HepG2 (cell line): Measurements from ENCODE around the gene CYP2W1. TPM values are rescaled to one million over a fixed set of nuclear protein-coding genes. Genes with fewer than 3 reads are reported as not detected.

Experiments
- DRAP1 ChIP-seq: IDR thresholded peaks from 2 replicates; pipeline ENCODE4 v1.6.1; 2016; ENCODE audit warnings: missing genetic modification reagents, missing compliant biosample characterization
- FOXK1 ChIP-seq: sonication (generic); formaldehyde crosslinking; IDR thresholded peaks from 2 replicates; pipeline ENCODE4 v1.4.0; 2020; ENCODE audit warnings: low read depth, missing genetic modification reagents, borderline replicate concordance
- FOXO1 ChIP-seq: sonication (generic); formaldehyde crosslinking; IDR thresholded peaks from 2 replicates; pipeline ENCODE4 v1.4.0; 2020; ENCODE audit warnings: missing genetic modification reagents
- KAT8 ChIP-seq: IDR thresholded peaks from 2 replicates; pipeline ENCODE4 v1.6.1; 2016; ENCODE audit warnings: missing genetic modification reagents, missing compliant biosample characterization
- LBX2 ChIP-seq: sonication (generic); formaldehyde crosslinking; IDR thresholded peaks from 2 replicates; pipeline ENCODE4 v1.5.0; 2020; ENCODE audit warnings: missing genetic modification reagents, mild to moderate bottlenecking, borderline replicate concordance
- MBD4 ChIP-seq: IDR thresholded peaks from 2 replicates; pipeline ENCODE4 v1.6.1; 2012; ENCODE audit warnings: low read length, inconsistent platforms, borderline replicate concordance
- NFRKB ChIP-seq: fragments of 450-650 bp; IDR thresholded peaks from 2 replicates; pipeline ENCODE4 v1.6.1; 2017
- NONO ChIP-seq, 2 experiments: fragments of 450-650 bp in 1 of 2; sonication (generic) in 1 of 2; formaldehyde crosslinking in 1 of 2; IDR thresholded peaks in 1 of 2; conservative IDR thresholded peaks in 1 of 2; 2 replicates each; pipeline versions ENCODE4 v1.6.1 to v1.8.0; 2017 to 2022; ENCODE audit warnings: mild to moderate bottlenecking in 1 of 2, missing genetic modification reagents in 1 of 2, moderate library complexity in 1 of 2
- NPAS2 ChIP-seq: sonication (generic); formaldehyde crosslinking; IDR thresholded peaks from 2 replicates; pipeline ENCODE4 v1.8.0; 2022; ENCODE audit warnings: mild to moderate bottlenecking, missing genetic modification reagents, borderline replicate concordance
- SMYD3 ChIP-seq: sonication (generic); formaldehyde crosslinking; IDR thresholded peaks from 2 replicates; pipeline ENCODE4 v1.8.1; 2023; ENCODE audit warnings: mild to moderate bottlenecking, missing genetic modification reagents
- SOX13 ChIP-seq, 3 experiments: fragments of 450-650 bp in 1 of 3; sonication (generic) in 1 of 3; formaldehyde crosslinking in 1 of 3; IDR thresholded peaks in 2 of 3; conservative IDR thresholded peaks in 1 of 3; 2 replicates each; pipeline versions ENCODE4 v1.5.0 to v1.6.1; 2016 to 2020; ENCODE audit warnings: antibody characterized with exemption in 1 of 3, mild to moderate bottlenecking in 1 of 3, missing compliant biosample characterization in 1 of 3, missing genetic modification reagents in 1 of 3, moderate library complexity in 1 of 3
- SOX6 ChIP-seq, 2 experiments: fragments of 450-650 bp in 1 of 2; sonication (generic) in 1 of 2; formaldehyde crosslinking in 1 of 2; IDR thresholded peaks; 2 replicates each; pipeline versions ENCODE4 v1.4.0 to v1.6.1; 2017 to 2020; ENCODE audit warnings: antibody characterized with exemption in 1 of 2, mild to moderate bottlenecking in 1 of 2, missing genetic modification reagents in 1 of 2
- SRSF4 ChIP-seq: fragments of 200-400 bp; formaldehyde crosslinking; IDR thresholded peaks from one replicate; pipeline ENCODE4 v1.6.1; 2018; ENCODE audit warnings: mild to moderate bottlenecking, low read depth, low read length, moderate library complexity; ENCODE audit not compliant: poor library complexity, severe bottlenecking
- TBX3 ChIP-seq: fragments of 450-650 bp; IDR thresholded peaks from 2 replicates; pipeline ENCODE4 v1.6.1; 2017; ENCODE audit warnings: antibody characterized with exemption, mild to moderate bottlenecking, inconsistent platforms, borderline replicate concordance
- ZFP90 ChIP-seq: sonication (generic); formaldehyde crosslinking; IDR thresholded peaks from 2 replicates; pipeline ENCODE4 v1.8.0; 2022; ENCODE audit warnings: missing genetic modification reagents, mild to moderate bottlenecking, inconsistent platforms, borderline replicate concordance
- ZFP91 ChIP-seq: sonication (generic); formaldehyde crosslinking; IDR thresholded peaks from 2 replicates; pipeline ENCODE4 v1.9.0; 2022; ENCODE audit warnings: missing genetic modification reagents, mild to moderate bottlenecking, borderline replicate concordance
- ZNF513 ChIP-seq: sonication (generic); formaldehyde crosslinking; conservative IDR thresholded peaks from 2 replicates; pipeline ENCODE4 v1.5.0; 2020; ENCODE audit warnings: missing genetic modification reagents
- ZNF710 ChIP-seq: sonication (generic); formaldehyde crosslinking; IDR thresholded peaks from 2 replicates; pipeline ENCODE4 v1.5.0; 2020; ENCODE audit warnings: mild to moderate bottlenecking, missing genetic modification reagents, borderline replicate concordance
- ZNF782 ChIP-seq: sonication (generic); formaldehyde crosslinking; IDR thresholded peaks from 2 replicates; pipeline ENCODE4 v1.4.0; 2020; ENCODE audit warnings: missing genetic modification reagents, mild to moderate bottlenecking, borderline replicate concordance
- polyA plus RNA-seq, 8 experiments: library from polyadenylated mRNA; depleted of rRNA in 3 of 8; stranded (reverse) in 7 of 8; unstranded in 1 of 8; fragments of >200 nt; fragmentation: Illumina TruSeq in 4 of 8; extraction: Trizol in 4 of 8; gene quantifications; 2 replicates each; pipeline versions ENCODE4 v1.2.1 to v1.2.3, GENCODE V29; 2011 to 2016; ENCODE audit warnings: low read depth in 4 of 8, missing spikeins in 1 of 8, mixed read lengths in 1 of 8; ENCODE audit not compliant: insufficient read depth in 1 of 8
- total RNA-seq, 5 experiments: library from RNA; depleted of rRNA; stranded (reverse); fragments of >200 nt; fragmentation: Illumina TruSeq; extraction: Trizol; gene quantifications; 2 replicates each; pipeline ENCODE4 v1.2.3, GENCODE V29; 2016; ENCODE audit warnings: low read depth in 1 of 5

CYP2W1 gene
- total and polyA plus RNA-seq, 2 of the 13 experiments (the other 11 are each of a cell fraction or from before 2014, with no cell fraction given), result 19.5 to 31.7 TPM

GRCh38 chr7:975702-976473 lies 7.1 kb upstream of the CYP2W1 start (continued):
- no peak for TF ChIP-seq TBX3
- no peak for TF ChIP-seq NPAS2 (CRISPR knock-in tag)
- no peak for TF ChIP-seq FOXO1 (CRISPR knock-in tag)
- TF ChIP-seq LBX2, result no peak
- TF ChIP-seq SRSF4, result no peak
- no peak for TF ChIP-seq ZNF710 (CRISPR knock-in tag)
- TF ChIP-seq ZFP90 (CRISPR knock-in tag), result no peak
- TF ChIP-seq MBD4, result no peak
- TF ChIP-seq FOXK1 (CRISPR knock-in tag), result no peak
- TF ChIP-seq NFRKB, result no peak
- TF ChIP-seq DRAP1 (CRISPR knock-in tag), result no peak
- no peak for TF ChIP-seq ZNF513 (CRISPR knock-in tag)
- no peak for TF ChIP-seq ZNF782 (CRISPR knock-in tag)
- TF ChIP-seq SMYD3 (CRISPR knock-in tag), result no peak; the same call in 1 of the 2 replicates
- no peak for TF ChIP-seq SOX6 (IDR thresholded peaks at IDR 0.05)
- no peak for TF ChIP-seq SOX6 (CRISPR knock-in tag; IDR thresholded peaks at IDR 0.05)
- no peak for TF ChIP-seq SOX13 (IDR thresholded peaks at IDR 0.05)
- no peak for TF ChIP-seq SOX13 (CRISPR knock-in tag; conservative IDR thresholded peaks at IDR 0.05 in 1 of 2, IDR thresholded peaks at IDR 0.05 in 1 of 2)
- TF ChIP-seq ZFP91 (CRISPR knock-in tag), result 0 out of 2 replicates have a peak, but pooled peaks have one; percentile 6
- no peak for TF ChIP-seq NONO (IDR thresholded peaks at IDR 0.05)
- TF ChIP-seq NONO (CRISPR knock-in tag; conservative IDR thresholded peaks at IDR 0.05), result no peak; the same call in 1 of the 2 replicates
- TF ChIP-seq KAT8 (CRISPR knock-in tag), result 0 out of 2 replicates have a peak, but pooled peaks have one; percentile 8
